CD14-positive monocyte (primary cell): ENCODE data around the gene KCNJ18. TPM values are rescaled to one million over a fixed set of nuclear protein-coding genes. Genes with fewer than 3 reads are reported as not detected.
"Not testable (repeated sequence)": the region's sequence is repeated elsewhere in the genome, so short reads cannot be mapped to it uniquely, and the experiment has no call there.

Source experiments
- DNase-seq, 3 donors: peaks; one replicate each; pipeline ENCODE4 v3.0.0-alpha.2; 2011 to 2022
- H2AFZ ChIP-seq: 2 replicates; pipeline ENCODE4 v1.6.0; 2012; ENCODE audit warnings: mild to moderate bottlenecking, low read depth, low read length, inconsistent platforms; ENCODE audit not compliant: insufficient read depth, poor library complexity, severe bottlenecking
- H3K27ac ChIP-seq, 2 donors: 1 replicate in 1 of 2; 2 replicates in 1 of 2; pipeline ENCODE4 v1.5.1; 2012 to 2013; ENCODE audit warnings: low read length in 2 of 2, control low read depth in 1 of 2, inconsistent platforms in 1 of 2, low read depth in 1 of 2, mild to moderate bottlenecking in 1 of 2
- H3K27me3 ChIP-seq, 2 donors: one replicate each; pipeline versions ENCODE4 v1.6.0 to v1.6.1; 2011 to 2013; ENCODE audit warnings: low read length in 2 of 2; ENCODE audit not compliant: control insufficient read depth in 2 of 2, insufficient read depth in 2 of 2
- H3K36me3 ChIP-seq, 2 donors: replicated peaks in 1 of 2; 1 replicate in 1 of 2; 2 replicates in 1 of 2; pipeline versions ENCODE4 v1.5.1 to v1.6.1; 2012 to 2013; ENCODE audit warnings: low read length in 2 of 2, control low read depth in 1 of 2, inconsistent platforms in 1 of 2, mild to moderate bottlenecking in 1 of 2; ENCODE audit not compliant: insufficient read depth in 2 of 2, control insufficient read depth in 1 of 2
- H3K4me1 ChIP-seq, 2 donors: 1 replicate in 1 of 2; 2 replicates in 1 of 2; pipeline versions ENCODE4 v1.5.1 to v1.6.1; 2012 to 2013; ENCODE audit warnings: low read length in 2 of 2, control low read depth in 1 of 2, inconsistent platforms in 1 of 2, mild to moderate bottlenecking in 1 of 2, moderate library complexity in 1 of 2; ENCODE audit not compliant: insufficient read depth in 2 of 2, control insufficient read depth in 1 of 2
- H3K4me2 ChIP-seq: replicated peaks from 2 replicates; pipeline ENCODE3; 2012; ENCODE audit warnings: low read length, moderate library complexity, mild to moderate bottlenecking; ENCODE audit not compliant: poor library complexity, severe bottlenecking; ENCODE audit errors: extremely low read depth
- H3K4me3 ChIP-seq, 3 experiments: fragments of 200-600 bp in 1 of 3; sonication (generic) in 1 of 3; replicated peaks in 1 of 3; 1 replicate in 2 of 3; 2 replicates in 1 of 3; pipeline ENCODE4 v1.5.1; 2011 to 2013; ENCODE audit warnings: low read length in 3 of 3, mild to moderate bottlenecking in 3 of 3, control low read depth in 2 of 3, low read depth in 2 of 3, inconsistent platforms in 1 of 3, moderate library complexity in 1 of 3
- H3K79me2 ChIP-seq: 2 replicates; pipeline ENCODE4 v1.6.0; 2012; ENCODE audit warnings: mild to moderate bottlenecking, control low read depth, inconsistent platforms, low read length, moderate library complexity; ENCODE audit not compliant: insufficient read depth
- H3K9ac ChIP-seq: 2 replicates; pipeline ENCODE4 v1.6.0; 2017; ENCODE audit warnings: low read length, mild to moderate bottlenecking; ENCODE audit not compliant: insufficient read depth, poor library complexity, severe bottlenecking
- H3K9me3 ChIP-seq, 2 donors: replicated peaks in 1 of 2; 1 replicate in 1 of 2; 2 replicates in 1 of 2; pipeline versions ENCODE4 v1.5.1 to v1.6.1; 2012 to 2013; ENCODE audit warnings: low read length in 2 of 2, control low read depth in 1 of 2; ENCODE audit not compliant: control insufficient read depth in 1 of 2, insufficient read depth in 1 of 2
- H4K20me1 ChIP-seq: 2 replicates; pipeline ENCODE4 v1.6.0; 2012; ENCODE audit warnings: mild to moderate bottlenecking, low read length, control low read depth, moderate library complexity; ENCODE audit not compliant: insufficient read depth
- H3K27ac Mint-ChIP-seq, 7 donors: one replicate each; pipeline ENCODE4 v1.8.0; 2020; ENCODE audit warnings: mild to moderate bottlenecking in 7 of 7, mixed read lengths in 7 of 7, moderate library complexity in 6 of 7, inconsistent platforms in 2 of 7
- H3K27me3 Mint-ChIP-seq, 3 donors: one replicate each; pipeline ENCODE4 v1.8.0; 2021 to 2022; ENCODE audit warnings: low read depth in 3 of 3, mild to moderate bottlenecking in 3 of 3, mixed read lengths in 3 of 3, moderate library complexity in 3 of 3, inconsistent platforms in 1 of 3
- H3K36me3 Mint-ChIP-seq, 2 donors: one replicate each; pipeline ENCODE4 v1.8.0; 2020; ENCODE audit warnings: mixed read lengths in 2 of 2, inconsistent platforms in 1 of 2, mild to moderate bottlenecking in 1 of 2
- H3K4me1 Mint-ChIP-seq: one replicate; pipeline ENCODE4 v1.8.0; 2020; ENCODE audit warnings: mild to moderate bottlenecking, mixed read lengths
- H3K4me3 Mint-ChIP-seq, 2 donors: one replicate each; pipeline ENCODE4 v1.8.0; 2020; ENCODE audit warnings: mild to moderate bottlenecking in 2 of 2, mixed read lengths in 2 of 2, moderate library complexity in 1 of 2
- H3K9me3 Mint-ChIP-seq, 7 donors: one replicate each; pipeline ENCODE4 v1.8.0; 2020 to 2022; ENCODE audit warnings: mixed read lengths in 7 of 7, mild to moderate bottlenecking in 6 of 7, moderate library complexity in 6 of 7, inconsistent platforms in 2 of 7
- WGBS: methylation state at CpG from one replicate; pipeline ENCODE4 v1.1.5; 2013; ENCODE audit warnings: missing lambda C conversion rate; ENCODE audit not compliant: insufficient coverage; 5-methylcytosine and 5-hydroxymethylcytosine counted together
- intact Hi-C, 2 donors: fragments of 100-400 bp; cut with micrococcal nuclease; formaldehyde crosslinking; loops; one replicate each; pipeline versions ENCODE4 v1.15.0 to v1.15.1; 2023
- polyA plus RNA-seq, 3 donors: library from polyadenylated mRNA; depleted of rRNA in 1 of 3; unstranded in 2 of 3; stranded (reverse) in 1 of 3; fragments of 300-500 nt in 2 of 3; fragments of >200 nt in 1 of 3; fragmentation: Illumina TruSeq in 2 of 3; gene quantifications; 1 replicate in 2 of 3; 2 replicates in 1 of 3; pipeline ENCODE4 v1.2.3, GENCODE V29; 2012 to 2021

The KCNJ18 gene
- polyA plus RNA-seq, 3 donors: not detected

DNA sequence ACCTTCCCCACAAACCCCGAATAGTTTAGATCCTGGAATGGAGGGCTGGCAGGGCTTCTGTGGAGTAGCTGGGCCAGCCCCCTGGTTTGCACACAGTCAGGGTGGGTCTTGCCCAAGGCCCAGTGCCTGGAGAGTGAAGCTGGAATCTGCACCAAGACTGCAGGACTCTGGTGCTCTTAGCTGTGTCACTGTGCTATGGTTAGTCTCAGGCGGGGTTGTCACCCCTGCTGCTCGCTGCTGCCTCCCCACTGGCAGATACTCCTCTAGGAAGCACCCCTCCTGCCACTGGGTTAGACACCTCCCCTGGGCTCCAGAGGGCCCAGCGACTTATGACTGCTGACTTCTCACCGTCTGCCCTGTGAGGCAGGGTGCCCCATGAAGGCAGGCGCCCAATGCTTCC, 842 bp upstream of the KCNJ18 start:
- WGBS: 80% methylated on average over 1 of the region's 6 CpGs
- intact Hi-C loops, H3K4me1 ChIP-seq, DNase-seq, H3K4me2 ChIP-seq, H3K4me1 Mint-ChIP-seq, H3K4me3 ChIP-seq, H4K20me1 ChIP-seq, H3K27me3 ChIP-seq, H3K9ac ChIP-seq, H3K79me2 ChIP-seq, H3K36me3 Mint-ChIP-seq, H3K4me3 Mint-ChIP-seq, H3K27ac Mint-ChIP-seq, H2AFZ ChIP-seq, H3K27me3 Mint-ChIP-seq, H3K27ac ChIP-seq, H3K36me3 ChIP-seq: not testable (repeated sequence)
- peaks cover 6 to 39% (median 11%) of the 10 kb centered on the region in 7 donors for H3K9me3 Mint-ChIP-seq
- H3K9me3 ChIP-seq: peaks cover 7 to 34% of the 10 kb centered on the region in 2 donors

DNA sequence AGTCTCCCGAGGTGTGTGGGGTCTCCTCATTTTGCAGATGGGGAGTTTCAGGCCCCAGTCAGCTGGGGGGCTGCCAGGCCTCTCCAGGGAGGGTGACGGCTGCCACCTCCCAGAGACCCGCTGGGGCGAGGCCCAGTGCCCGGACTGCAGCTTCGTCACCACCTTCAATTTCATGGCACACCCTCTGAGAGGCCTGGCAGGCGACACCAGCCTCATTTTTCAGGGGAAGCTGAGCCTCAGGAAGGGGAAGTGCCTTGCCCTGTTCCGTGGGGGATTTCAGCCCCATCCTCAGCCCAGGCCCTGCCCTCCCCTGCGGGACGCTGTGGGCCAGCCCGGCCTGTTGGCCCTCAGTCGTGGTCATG, 362 bp downstream of the KCNJ18 start:
- H3K36me3 ChIP-seq, DNase-seq, intact Hi-C loops, H2AFZ ChIP-seq, H3K4me3 Mint-ChIP-seq, H3K79me2 ChIP-seq, H3K4me1 Mint-ChIP-seq, H3K36me3 Mint-ChIP-seq, H3K27ac ChIP-seq, H3K27me3 ChIP-seq, H3K27me3 Mint-ChIP-seq, H3K4me1 ChIP-seq, H3K4me3 ChIP-seq, H3K27ac Mint-ChIP-seq, H4K20me1 ChIP-seq, H3K9ac ChIP-seq, H3K4me2 ChIP-seq: not testable (repeated sequence)
- 65% methylated on average over 2 of the region's 12 CpGs for WGBS
- H3K9me3 Mint-ChIP-seq: peaks cover 5 to 32% (median 17%) of the 10 kb centered on the region in 7 donors
- H3K9me3 ChIP-seq: peaks cover 7 to 32% of the 10 kb centered on the region in 2 donors

DNA sequence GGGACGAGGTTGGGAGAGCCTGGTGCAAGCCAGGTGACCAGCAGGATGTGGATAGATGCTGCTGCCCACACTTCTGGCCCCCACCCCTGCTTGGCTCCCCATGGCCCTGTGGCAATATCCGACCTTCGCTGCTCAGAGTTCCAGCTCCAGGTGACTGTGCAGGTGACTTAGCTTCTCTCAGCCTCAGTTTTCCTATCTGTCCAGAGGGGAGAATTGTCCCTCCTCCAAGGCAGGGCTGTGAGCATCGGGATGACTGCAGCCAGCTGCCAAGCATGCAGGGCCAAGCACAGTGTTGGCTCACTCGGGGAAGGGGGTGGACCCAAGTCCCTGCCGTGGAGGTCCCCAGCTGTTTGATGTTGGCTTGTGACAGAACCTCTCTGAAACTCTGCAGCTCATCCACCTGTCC, 1.1 kb downstream of the KCNJ18 start:
- H3K27ac ChIP-seq, H3K27me3 Mint-ChIP-seq, H3K27ac Mint-ChIP-seq, H3K36me3 ChIP-seq, H3K4me1 ChIP-seq, H3K9ac ChIP-seq, H2AFZ ChIP-seq, DNase-seq, H3K4me3 ChIP-seq, H3K79me2 ChIP-seq, H4K20me1 ChIP-seq, H3K27me3 ChIP-seq, intact Hi-C loops, H3K4me2 ChIP-seq, H3K4me3 Mint-ChIP-seq, H3K36me3 Mint-ChIP-seq, H3K4me1 Mint-ChIP-seq: not testable (repeated sequence)
- H3K9me3 ChIP-seq: peaks cover 7 to 34% of the 10 kb centered on the region in 2 donors
- peaks cover 5 to 33% (median 18%) of the 10 kb centered on the region in 7 donors for H3K9me3 Mint-ChIP-seq
- WGBS: 77% methylated on average over 5 of the region's 6 CpGs

DNA sequence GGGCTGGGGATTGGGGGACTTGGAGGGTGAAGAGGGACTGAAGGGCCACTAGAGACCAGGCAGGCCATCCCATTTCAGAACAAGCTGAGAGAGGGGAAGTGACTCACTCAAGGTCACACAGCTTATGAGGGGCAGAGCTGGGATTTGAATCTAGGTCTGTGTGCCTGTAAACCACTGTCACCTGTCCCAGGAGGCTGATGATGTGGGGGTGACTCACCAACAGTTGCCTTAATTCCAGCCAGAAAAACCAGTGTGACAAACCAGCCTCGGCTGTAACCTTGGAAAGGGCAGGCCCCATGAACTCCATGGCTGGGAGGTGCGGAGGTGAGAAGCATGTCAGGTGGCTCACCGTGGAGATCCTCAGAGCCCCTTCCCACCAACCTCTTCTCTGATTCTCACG, 1.6 kb downstream of the KCNJ18 start:
- no CpG with 5 or more reads among the region's 4 CpGs for WGBS

More for the DNA sequence above, 1.6 kb downstream of the KCNJ18 start:
- H3K4me2 ChIP-seq, H3K4me3 Mint-ChIP-seq, H4K20me1 ChIP-seq, H3K4me3 ChIP-seq, H2AFZ ChIP-seq, H3K4me1 ChIP-seq, H3K27ac Mint-ChIP-seq, H3K36me3 ChIP-seq, H3K79me2 ChIP-seq, H3K9ac ChIP-seq, H3K27ac ChIP-seq, H3K36me3 Mint-ChIP-seq, H3K27me3 ChIP-seq, H3K27me3 Mint-ChIP-seq, H3K4me1 Mint-ChIP-seq, intact Hi-C loops, DNase-seq: not testable (repeated sequence)
- H3K9me3 ChIP-seq: peaks cover 7 to 34% of the 10 kb centered on the region in 2 donors
- H3K9me3 Mint-ChIP-seq: peaks cover 5 to 30% (median 17%) of the 10 kb centered on the region in 7 donors
